Measurements from ENCODE around the gene SLC25A15.

The SLC25A15 gene

DNA sequence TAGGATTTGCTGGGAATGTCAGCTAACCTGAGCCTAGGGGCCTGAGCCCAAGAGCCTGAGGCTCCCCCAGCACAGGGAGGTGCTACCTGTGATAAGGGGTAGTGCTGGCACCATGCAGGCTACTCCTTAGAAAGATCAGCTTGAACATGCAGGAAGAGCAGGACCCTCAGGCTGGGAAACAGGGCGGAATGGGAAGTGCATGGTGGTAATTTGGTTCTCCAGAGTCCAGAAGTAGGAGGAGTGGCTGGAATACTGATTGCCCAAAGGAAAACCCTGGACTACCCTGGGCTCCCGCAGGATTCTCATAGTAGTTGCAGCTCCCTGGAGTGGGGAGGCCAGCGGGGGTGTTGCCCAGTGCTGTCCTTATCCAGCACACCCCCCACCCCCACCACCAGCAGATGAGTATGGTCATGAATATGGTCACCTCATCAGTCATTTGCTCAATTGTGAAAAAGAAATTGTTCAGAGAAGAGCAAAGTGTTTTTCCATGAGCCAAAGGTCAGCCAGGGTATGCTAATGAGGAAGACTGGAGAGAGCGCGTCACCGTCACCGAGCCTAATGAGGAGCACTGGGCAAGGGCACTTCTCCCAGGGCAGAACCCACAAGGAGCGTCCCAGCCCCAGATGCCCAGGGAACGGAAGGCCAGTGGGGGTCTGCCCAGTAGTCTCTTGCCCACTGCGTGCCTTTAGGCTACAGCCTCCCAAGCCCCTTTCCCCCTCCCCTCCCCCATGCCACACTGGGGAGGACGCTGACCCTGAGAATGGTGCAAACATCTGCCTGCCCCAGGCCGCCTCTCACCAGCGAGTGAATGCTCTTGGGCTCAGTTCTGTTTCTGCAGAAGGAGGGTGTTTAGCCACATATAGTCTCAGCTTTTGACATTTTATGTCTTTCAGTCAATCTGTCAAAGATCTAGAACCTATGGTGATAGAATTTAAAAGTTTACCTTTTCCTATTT is 5.3 kb downstream of the SLC25A15 start:
- Mint-ChIP-seq H3K4me3 (no peak overlapping the region), H3K4me1 (peaks cover 46% of the 10 kb centered on the region), H3K27me3 (no peaks in the 10 kb centered on the region), H3K9me3 (no peaks in the 10 kb centered on the region), H3K27ac (peak overlapping the region in 1 of 2 donors; percentile 68)
- peak; percentile 16 for ATAC-seq
- no peak for DNase-seq

DNA sequence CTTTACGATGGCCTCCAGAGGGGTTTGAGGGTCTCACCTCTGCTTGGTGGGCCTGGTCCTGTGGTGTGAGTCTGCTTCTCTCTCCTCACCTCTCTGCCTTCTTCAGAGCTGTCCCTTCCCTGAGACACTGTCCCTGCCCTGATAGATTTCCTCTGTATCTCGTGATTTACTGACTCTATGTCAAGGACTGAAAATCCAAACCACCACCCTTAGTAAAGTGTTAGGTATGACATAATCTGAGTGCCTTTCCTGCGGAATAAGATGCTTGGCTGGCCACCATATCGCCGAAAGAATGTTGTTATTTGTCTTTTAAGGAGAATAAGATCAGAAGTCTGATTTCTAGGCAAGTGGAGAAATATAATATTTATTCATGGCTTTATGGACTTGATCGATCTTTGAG is 7.2 kb downstream of the SLC25A15 start:
- ATAC-seq = no peak
- H3K27me3 Mint-ChIP-seq = no peaks in the 10 kb centered on the region
- H3K4me1 Mint-ChIP-seq = peaks cover 45% of the 10 kb centered on the region
- H3K27ac Mint-ChIP-seq = no peak overlapping the region
- no peak overlapping the region for H3K4me3 Mint-ChIP-seq
- no peaks in the 10 kb centered on the region for H3K9me3 Mint-ChIP-seq
- no peak for DNase-seq

DNA sequence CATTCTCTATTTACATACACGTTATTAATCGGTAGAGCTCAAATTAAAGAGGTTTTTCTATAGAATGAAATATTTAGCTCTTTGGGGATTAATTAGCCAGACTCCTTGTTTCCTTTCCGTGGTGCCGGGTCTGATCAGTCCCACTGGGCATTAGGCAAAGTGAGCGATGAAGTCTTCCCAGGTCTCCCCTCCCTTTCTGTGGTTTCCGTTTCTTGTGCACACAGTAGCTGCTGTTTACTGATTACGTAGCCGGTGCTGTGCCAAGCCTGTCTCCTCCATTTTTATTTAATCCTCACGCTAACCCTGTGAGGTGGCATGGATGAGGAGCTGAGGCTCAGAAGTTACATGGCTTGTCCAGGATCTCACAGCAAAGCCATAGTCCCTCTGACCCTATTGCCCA is 9.0 kb downstream of the SLC25A15 start:
- Mint-ChIP-seq H3K27me3 (no peaks in the 10 kb centered on the region), H3K4me3 (peak overlapping the region; percentile 4 to 48), H3K9me3 (no peaks in the 10 kb centered on the region), H3K27ac (peak overlapping the region; percentile 50 to 89), H3K4me1 (peaks cover 33% of the 10 kb centered on the region)
- ATAC-seq (peak; percentile 48), DNase-seq (no peak)

DNA sequence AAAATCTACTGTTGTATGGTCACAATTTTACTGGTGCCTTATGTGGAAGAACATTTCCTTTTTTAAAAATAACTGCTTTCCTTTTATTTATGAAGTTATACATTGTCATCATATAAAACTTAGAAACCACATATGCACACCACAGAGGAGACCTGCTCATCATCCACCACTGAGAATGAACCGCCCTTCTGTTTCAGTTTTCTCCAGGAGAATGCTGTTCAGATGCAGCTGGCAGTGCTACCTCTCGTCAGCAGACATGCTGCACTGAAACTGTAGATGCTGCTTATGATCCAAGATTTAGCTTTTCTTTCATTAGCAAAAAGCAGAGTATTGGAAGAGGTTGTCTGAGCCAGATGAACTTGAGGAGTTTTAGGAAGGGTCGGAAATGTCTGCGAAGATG is 10.1 kb downstream of the SLC25A15 start:
- Mint-ChIP-seq H3K27ac (no peak overlapping the region), H3K4me3 (no peak overlapping the region), H3K9me3 (no peaks in the 10 kb centered on the region), H3K27me3 (no peaks in the 10 kb centered on the region), H3K4me1 (peaks cover 25% of the 10 kb centered on the region)
- DNase-seq (no peak), ATAC-seq (no peak)

DNA sequence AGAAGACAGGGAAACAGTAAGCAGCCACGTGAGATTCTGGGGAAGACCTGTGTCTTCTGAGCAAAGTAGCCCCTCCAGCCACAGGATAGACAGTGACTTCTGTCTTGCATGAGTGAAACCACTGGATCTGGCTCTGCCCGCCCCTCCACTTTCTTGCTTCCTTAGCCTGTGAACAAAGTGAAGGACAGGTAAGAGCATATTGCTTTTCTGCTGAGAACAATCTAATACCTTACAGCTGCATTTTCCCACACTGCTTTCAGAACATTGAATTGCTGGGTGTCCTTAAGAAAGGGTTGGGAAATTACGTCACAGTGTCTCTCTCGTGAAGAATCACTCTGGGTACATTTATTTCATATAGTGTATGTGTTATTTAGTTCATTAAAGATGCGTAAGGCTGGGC is 11.1 kb downstream of the SLC25A15 start:
- Mint-ChIP-seq H3K27ac (no peak overlapping the region), H3K9me3 (no peaks in the 10 kb centered on the region), H3K27me3 (no peaks in the 10 kb centered on the region), H3K4me3 (no peak overlapping the region), H3K4me1 (peaks cover 14% of the 10 kb centered on the region)
- no peak for ATAC-seq
- DNase-seq = no peak

DNA sequence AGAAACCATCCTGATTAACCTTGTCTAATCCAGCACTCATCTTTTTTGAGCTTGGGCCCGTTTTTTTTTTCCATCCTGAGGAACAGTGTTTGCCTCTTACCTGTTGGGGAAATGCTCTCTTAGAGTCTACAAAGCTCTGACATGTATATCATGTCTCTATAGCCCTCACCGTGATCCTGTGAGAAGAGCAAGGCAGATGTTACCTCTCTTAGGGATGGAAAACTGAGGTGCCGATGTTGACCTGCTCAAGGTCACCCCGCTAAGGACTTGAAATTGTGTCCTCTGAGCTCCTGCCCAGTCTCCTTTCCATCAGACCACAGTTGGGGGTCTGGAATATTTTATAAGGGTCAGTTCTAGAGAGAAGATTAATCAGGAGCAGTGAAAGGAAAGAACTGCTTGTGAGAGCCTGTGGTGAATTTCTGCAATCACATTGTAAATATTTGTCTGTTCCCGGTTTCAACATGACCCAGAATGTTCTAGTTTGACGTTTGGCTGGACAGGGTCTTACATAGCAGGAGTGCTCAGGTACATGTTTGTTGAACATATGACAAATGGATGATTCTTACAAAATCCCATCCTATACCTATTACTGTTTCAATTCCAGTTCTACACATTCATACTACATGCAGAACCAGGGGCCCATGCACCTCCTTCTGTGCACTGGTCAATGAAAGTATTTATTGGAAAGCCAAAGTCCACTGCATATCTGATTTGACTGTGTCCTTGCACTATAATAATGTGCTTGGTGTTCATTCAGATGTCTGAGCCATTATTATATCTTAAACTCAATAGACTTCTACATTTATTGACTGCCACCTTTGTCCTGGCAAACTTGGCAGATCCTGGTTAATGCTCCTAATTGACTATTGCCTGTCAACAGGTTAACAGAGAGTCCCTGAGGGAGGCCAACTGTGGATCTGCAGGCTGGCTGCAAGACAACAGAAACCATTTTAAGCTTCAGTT is 12.1 kb downstream of the SLC25A15 start:
- no peaks in the 10 kb centered on the region for H3K27me3 Mint-ChIP-seq
- no peak for DNase-seq
- peak overlapping the region in 1 of 2 donors; percentile 28 for H3K27ac Mint-ChIP-seq
- no peak overlapping the region for H3K4me3 Mint-ChIP-seq
- no peaks in the 10 kb centered on the region for H3K9me3 Mint-ChIP-seq
- no peak for ATAC-seq
- peaks cover 9% of the 10 kb centered on the region for H3K4me1 Mint-ChIP-seq

DNA sequence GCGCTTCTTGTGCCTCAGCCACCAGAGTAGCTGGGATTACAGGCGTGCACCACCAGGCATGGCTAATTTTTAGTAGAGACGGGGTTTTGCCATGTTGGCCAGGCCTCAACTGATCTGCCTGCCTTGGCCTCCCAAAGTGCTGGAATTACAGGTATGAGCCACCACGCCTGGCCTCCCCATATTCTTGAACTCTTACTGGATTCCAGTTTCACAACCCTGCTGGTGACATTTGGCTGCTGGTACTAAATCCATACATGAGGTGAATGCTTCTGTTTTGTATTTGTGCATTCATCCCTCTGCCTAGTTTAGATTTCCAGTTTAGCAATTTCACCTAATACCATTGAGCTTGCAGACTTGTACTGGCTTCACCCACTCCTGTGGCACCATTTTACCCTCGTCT is 13.9 kb downstream of the SLC25A15 start:
- Mint-ChIP-seq H3K27me3 (no peaks in the 10 kb centered on the region), H3K27ac (no peak overlapping the region), H3K4me3 (no peak overlapping the region), H3K4me1 (peaks cover 6% of the 10 kb centered on the region), H3K9me3 (no peaks in the 10 kb centered on the region)
- DNase-seq (no peak), ATAC-seq (no peak)

DNA sequence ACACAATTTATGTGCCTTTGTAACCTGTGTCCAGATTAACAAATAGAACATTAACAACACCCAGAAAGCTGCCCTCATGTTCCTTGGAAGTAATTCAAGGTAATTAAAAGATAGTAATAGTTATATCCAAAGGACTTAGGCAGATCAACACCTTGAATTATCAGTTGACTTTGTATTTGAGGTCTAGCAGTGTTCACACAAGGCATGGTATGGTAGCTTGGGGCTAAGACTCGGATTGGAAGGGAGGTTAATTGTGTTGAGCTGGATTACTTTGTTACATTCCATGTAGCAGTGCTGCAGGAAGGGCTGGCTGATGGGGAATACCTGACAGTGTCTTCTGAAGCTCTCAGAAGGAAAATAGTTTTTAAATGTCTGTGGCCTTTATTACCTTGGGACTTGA is 16.8 kb downstream of the SLC25A15 start:
- no peak overlapping the region for H3K27ac Mint-ChIP-seq
- H3K4me3 Mint-ChIP-seq = no peak overlapping the region

DNA sequence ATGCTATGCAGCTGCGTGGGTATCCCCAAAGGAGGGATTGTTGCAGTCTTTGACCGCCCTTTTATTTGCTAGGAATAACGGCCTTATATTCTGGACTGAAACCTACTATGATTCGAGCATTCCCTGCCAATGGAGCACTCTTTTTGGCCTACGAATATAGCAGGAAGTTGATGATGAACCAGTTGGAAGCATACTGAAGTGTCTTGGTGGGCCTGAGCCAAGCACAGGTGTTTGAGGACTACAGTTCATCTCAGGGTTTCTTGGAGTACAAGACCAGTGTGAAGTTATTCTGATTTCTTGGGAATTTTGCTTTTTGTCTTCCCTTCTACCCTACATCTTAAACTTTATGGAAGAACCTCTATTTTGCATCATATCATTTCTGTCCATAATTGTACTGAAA is 20.1 kb downstream of the SLC25A15 start:
- no peak overlapping the region for H3K27ac Mint-ChIP-seq
- no peak for ATAC-seq
- DNase-seq = no peak

More for the DNA sequence above, 16.8 kb downstream of the SLC25A15 start:
- H3K27me3 Mint-ChIP-seq = no peaks in the 10 kb centered on the region
- H3K4me1 Mint-ChIP-seq = no peaks in the 10 kb centered on the region
- DNase-seq (no peak), ATAC-seq (no peak)
- H3K9me3 Mint-ChIP-seq = no peaks in the 10 kb centered on the region

DNA sequence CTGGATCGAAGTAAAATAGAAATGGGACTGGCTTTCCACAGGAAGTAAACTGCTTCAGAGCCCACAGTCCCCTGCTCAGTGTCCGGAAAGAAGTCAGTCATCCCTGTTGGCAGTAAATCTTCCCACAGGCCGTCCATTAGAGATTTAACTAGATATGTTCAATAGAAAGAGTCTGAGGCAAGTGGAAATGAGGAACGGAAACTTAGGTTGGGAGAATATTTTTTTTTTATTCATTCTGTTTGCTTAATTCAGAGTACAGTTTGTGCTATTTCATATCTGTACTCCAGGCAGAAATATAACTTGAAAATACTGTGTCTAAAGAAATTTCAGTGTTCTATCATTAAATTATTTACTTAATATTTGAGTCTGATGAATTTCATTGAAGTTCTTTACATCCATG is 22.7 kb downstream of the SLC25A15 start:
- Mint-ChIP-seq H3K4me3 (no peak overlapping the region), H3K4me1 (no peaks in the 10 kb centered on the region), H3K27ac (no peak overlapping the region), H3K9me3 (peaks cover 10 to 12% of the 10 kb centered on the region in 2 donors), H3K27me3 (no peaks in the 10 kb centered on the region)
- DNase-seq = no peak
- no peak for ATAC-seq

More for the DNA sequence above, 20.1 kb downstream of the SLC25A15 start:
- H3K9me3 Mint-ChIP-seq = no peaks in the 10 kb centered on the region
- H3K27me3 Mint-ChIP-seq = no peaks in the 10 kb centered on the region
- no peak overlapping the region for H3K4me3 Mint-ChIP-seq
- no peaks in the 10 kb centered on the region for H3K4me1 Mint-ChIP-seq

DNA sequence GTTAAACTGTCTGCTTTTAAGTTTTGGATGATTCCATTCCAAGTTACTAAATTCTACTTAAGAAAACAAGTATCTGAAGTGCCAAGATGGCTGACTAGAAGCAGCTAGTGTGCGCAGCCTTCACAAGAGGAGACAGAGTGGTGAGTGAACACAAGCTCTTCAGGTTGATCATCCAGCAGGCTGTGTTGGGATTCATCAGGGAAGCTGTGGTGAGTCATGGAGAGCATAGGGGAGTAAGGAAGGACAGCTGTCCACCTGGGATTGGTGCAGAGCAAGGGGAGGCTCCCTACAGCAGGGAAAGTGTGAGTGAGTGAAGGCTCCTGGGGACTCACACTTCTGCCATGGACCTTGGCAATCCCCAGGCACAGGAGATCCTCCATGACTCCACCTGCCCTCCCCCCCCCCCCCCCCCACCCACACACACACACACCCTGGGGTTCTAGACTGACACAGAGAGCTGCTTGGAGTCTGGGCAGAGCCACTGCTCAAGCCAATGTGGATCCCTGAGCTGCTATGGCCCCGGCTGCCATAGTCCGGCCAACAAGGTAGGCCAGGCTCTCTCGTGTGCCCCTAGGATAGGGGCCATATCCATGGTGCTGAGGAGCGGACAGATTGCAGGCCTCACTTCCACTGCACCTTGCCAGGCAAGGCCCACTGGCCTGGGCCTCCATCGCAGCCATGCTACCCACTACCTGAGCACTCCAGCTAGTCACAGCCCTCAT is 23.5 kb downstream of the SLC25A15 start:
- no peaks in the 10 kb centered on the region for H3K4me1 Mint-ChIP-seq
- ATAC-seq = no peak
- DNase-seq = no peak
- H3K27ac Mint-ChIP-seq = peak overlapping the region; percentile 14 to 87
- peaks cover 10 to 12% of the 10 kb centered on the region in 2 donors for H3K9me3 Mint-ChIP-seq
- no peak overlapping the region for H3K4me3 Mint-ChIP-seq
- H3K27me3 Mint-ChIP-seq = no peaks in the 10 kb centered on the region

DNA sequence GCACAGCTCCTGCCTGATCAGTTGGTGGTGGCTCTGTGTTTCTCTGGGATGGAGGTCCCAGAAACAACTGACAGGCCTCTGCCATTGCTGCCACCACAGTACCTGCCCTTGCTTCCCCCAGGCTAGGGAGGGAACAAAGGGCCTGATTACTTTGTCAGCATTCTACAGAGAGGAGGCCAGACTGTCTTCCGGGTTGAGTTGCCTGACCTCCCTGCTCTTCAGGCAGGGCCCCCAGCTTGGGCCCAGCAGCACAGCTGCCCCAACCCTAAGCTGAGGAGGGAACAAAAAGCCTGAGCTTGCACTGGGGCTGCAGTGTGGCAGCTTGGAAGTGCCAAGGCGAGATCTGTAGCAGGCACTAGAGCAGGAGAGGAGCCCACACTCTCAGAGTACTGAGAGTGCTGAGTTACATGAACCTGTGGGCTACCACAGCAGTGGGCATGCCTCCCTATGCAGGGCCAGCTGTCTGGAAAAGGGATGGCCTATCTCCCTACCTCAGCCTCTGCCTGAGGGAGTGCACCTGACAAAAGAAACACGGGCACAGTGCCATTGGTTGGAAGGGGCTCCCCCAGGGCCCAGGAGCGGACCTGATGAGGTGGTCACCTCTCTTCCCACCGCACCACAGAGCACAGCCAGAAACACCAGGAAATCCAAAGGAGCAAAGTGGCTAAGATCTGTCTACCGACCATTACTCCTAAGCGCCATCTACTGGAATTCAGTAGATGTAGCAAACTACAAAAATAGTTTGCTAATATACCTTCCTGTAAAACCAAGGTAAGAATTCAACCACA is 24.4 kb downstream of the SLC25A15 start:
- Mint-ChIP-seq H3K27me3 (no peaks in the 10 kb centered on the region), H3K27ac (peak overlapping the region in 1 of 2 donors; percentile 12), H3K4me3 (no peak overlapping the region), H3K9me3 (peaks cover 10 to 12% of the 10 kb centered on the region in 2 donors), H3K4me1 (peaks cover 2% of the 10 kb centered on the region)
- DNase-seq (no peak), ATAC-seq (peak; percentile 55)

DNA sequence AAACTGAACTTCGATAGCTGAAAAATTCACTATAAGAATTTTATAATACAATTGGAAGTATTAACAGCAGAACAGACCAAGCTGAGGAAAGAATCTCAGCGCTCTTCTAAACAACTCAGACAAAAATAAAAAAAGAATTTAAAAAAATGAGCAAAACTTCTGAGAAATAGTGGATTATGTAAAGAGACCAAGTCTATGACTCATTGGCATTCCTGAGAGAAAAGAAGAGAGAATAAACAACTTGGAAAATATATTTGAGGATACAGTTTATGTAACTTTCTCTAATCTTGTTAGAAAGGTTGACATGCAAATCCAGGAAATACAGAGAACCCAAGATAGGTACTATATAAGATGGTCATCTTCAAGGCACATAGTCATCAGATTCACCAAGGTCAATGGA is 25.4 kb downstream of the SLC25A15 start:
- DNase-seq = no peak
- H3K27ac Mint-ChIP-seq = peak overlapping the region in 1 of 2 donors; percentile 69

DNA sequence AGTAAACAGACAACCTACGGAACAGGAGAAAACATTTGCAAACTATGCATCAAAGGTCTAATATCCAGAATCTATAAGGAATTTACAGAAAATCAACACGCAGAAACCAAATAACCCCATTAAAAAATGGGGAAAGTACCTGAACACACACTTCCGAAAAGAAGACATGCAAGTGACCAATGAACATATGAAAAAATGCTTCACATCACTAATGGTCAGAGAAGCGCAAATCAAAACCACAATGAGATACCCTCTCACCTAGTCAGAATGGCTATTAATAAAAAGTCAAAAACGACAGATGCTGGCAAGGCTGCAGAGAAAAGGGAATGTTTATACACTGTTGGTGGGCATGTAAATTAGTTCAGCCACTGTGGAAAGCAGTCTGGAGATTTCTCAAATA is 29.5 kb downstream of the SLC25A15 start:
- ATAC-seq (no peak), DNase-seq (no peak)
- Mint-ChIP-seq H3K27ac (no peak overlapping the region), H3K4me3 (no peak overlapping the region), H3K27me3 (no peaks in the 10 kb centered on the region), H3K4me1 (peaks cover 21% of the 10 kb centered on the region), H3K9me3 (peaks cover 10 to 12% of the 10 kb centered on the region in 2 donors)

More for the DNA sequence above, 25.4 kb downstream of the SLC25A15 start:
- Mint-ChIP-seq H3K9me3 (peaks cover 10 to 12% of the 10 kb centered on the region in 2 donors), H3K27me3 (no peaks in the 10 kb centered on the region), H3K4me3 (no peak overlapping the region), H3K4me1 (peaks cover 11% of the 10 kb centered on the region)
- no peak for ATAC-seq

Data from stimulated activated naive CD8-positive, alpha-beta T cell treated with anti-CD3 and anti-CD28 coated beads, Interleukin-15, amount 100 ng/mL, for 72 hours (primary cell).